ENCODE results near the gene COL13A1.

GRCh38 chr10:69835233-69835632 lies 33.5 kb downstream of the COL13A1 start:
- TF ChIP-seq ELF1 (IDR thresholded peaks at IDR 0.05; ENCODE audit: borderline replicate concordance, low read depth) (no peak), CTCF (IDR thresholded peaks at IDR 0.05 in 2 of 3, conservative IDR thresholded peaks at IDR 0.05 in 1 of 3; ENCODE audit: borderline replicate concordance in 1 of 3, insufficient read depth in 1 of 3, low read depth in 2 of 3, low read length in 2 of 3) (no peak), EZH2 (IDR thresholded peaks at IDR 0.05) (no peak), SIN3A (IDR thresholded peaks at IDR 0.05; ENCODE audit: low read depth) (no peak), POLR2AphosphoS5 (IDR thresholded peaks at IDR 0.05; ENCODE audit: low read depth, low read length) (no peak)
